HG03442 (cell line): Measurements from ENCODE around the gene LAIR2.

Experiments used
- ATAC-seq: cut with Tn5 transposase; IDR thresholded peaks from one replicate; pipeline ENCODE4 v1.9.1; 2021; ENCODE audit warnings: mild to moderate bottlenecking, moderate library complexity; ENCODE audit not compliant: unreplicated experiment

Gene LAIR2

DNA sequence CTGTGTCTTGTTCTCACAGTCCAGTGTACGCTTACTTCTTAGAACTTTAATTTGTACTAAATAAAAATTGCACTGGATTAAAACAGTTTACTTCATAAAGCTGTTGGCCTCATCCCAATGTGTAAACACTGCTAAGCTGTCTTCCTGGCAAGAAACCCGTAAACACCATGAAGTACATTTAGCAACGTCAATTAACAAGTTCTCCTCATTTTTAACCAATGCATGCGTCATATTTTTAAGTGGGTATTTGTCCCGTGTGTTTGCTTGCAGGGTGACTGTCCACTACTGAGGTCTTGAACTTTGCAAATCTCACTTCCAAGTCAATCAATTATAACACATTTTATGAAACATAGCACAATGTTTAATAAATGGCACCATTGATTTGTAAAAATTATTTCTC is 28.2 kb downstream of the LAIR2 start:
- ATAC-seq = no peak

DNA sequence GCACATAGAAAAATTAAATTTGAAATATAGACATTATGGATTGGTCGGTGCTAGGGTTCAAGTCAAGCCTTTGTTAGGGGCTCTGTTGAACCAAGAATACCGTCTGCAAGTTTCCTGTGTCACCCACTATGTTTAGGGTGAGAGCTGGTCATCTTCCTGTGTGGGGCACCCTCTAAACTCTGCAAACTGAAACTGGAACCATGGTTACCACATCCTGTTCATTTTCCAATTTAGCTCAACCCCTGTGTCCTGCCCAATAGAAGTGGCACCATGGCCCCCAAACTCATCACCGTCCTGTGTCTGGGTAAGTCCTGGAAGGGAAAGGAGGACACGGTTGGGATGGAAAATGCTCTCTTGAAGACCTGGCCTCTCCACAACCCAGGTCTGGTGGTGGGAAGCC is 29.9 kb downstream of the LAIR2 start:
- ATAC-seq = peak; percentile 64

DNA sequence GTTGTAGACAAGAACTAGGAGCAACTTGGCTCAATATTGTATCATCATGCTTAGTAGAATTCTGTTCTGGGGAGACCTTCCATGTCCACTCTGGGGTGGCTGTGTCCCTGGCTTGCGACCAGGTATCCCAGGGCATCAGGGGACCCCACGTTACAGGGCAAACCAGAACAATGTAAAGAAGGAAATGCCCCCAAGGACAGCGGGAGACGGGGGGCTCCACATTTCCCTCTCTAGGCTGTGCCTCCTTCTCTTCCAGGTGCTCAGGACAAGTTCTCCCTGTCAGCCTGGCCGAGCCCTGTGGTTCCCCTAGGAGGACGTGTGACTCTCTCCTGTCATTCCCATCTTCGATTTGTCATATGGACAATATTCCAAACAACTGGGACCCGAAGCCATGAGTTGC is 30.8 kb downstream of the LAIR2 start:
- ATAC-seq = no peak

DNA sequence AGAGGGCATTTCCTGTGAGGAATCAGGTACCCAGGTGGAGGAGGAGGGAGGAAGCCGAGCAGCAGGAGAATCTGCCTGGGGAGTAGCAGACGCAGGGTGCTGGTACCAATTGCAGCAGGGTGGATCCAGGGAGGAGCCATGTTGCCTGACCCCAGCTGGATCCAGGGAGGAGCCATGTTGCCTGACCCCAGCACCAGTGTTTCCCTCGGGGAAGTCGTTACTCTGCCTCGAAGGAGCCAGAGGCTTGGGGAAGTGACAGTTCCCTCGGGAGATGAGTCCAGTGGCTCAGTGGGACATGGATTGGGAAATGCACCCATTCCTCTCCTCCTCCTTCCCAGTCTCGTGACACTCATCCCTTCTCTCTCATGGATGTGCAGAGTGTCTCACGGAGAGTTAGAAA is 31.5 kb downstream of the LAIR2 start:
- ATAC-seq = no peak

DNA sequence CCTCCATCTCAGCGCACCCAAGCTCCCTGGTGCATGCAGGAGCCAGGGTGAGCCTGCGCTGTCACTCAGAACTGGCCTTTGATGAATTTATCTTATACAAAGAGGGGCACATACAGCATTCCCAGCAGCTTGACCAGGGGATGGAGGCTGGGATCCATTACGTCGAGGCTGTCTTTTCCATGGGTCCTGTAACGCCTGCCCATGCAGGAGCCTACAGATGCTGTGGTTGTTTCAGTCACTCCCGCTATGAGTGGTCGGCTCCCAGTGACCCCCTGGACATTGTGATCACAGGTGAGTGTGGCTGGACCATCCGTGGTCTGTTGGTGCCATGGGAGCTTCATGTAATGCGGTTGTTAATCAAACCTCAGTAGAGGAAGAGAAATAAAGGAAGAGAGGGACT is 33.0 kb downstream of the LAIR2 start:
- ATAC-seq = no peak

DNA sequence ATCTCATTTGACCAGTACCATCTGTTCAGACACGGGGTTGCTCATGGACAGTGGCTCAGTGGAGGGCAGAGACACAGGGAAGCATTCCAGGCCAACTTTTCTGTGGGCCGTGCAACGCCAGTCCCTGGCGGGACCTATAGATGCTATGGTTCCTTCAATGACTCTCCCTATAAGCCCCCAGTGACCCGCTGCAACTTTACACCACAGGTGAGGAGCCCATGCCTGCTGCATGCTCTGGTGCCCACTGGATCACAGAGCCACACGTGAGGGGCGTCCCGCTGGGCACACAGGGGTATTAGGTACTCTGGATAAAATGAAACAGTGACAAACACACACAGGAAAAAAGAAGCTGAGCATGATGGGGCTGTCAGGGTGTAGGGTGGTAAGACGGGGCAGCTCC is 34.3 kb downstream of the LAIR2 start:
- no peak for ATAC-seq

DNA sequence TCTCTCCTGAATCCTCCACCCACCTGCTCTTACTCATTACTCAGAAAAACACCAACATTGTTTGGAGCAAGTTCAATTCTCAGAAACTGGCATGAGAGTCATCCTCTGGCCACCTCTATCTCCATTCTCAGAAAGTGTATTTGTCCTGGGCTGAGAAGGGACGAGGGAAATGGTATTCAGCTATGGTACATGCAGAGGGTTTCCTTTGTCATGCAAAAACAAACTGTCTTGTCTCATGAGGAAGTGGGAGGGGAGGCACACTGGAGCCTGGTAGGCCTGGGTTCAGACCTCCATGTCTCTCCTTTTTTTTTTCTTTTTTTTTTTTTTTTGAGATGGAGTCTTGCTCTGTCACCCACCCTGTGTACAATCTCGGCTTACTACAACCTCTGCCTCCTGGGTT is 39.1 kb downstream of the LAIR2 start:
- ATAC-seq = no peak

DNA sequence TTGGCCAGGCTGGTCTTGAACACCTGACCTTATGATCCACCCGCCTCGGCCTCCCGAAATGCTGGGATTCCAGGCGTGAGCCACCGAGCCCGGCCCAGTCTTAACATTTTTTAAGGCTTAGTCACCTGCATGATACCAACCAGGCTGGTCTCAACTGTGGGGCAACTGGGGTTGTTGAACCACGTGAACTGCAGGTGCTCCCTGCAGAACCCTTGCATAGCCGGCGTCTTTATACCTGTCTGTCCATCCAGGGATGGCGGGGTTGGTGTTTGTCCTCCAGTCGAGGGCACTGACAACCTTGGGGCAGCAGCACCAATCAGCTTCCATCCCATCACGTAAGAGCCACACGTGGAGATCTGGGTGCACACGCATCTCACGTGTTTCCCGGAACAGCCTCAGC is 46.2 kb downstream of the LAIR2 start:
- no peak for ATAC-seq

DNA sequence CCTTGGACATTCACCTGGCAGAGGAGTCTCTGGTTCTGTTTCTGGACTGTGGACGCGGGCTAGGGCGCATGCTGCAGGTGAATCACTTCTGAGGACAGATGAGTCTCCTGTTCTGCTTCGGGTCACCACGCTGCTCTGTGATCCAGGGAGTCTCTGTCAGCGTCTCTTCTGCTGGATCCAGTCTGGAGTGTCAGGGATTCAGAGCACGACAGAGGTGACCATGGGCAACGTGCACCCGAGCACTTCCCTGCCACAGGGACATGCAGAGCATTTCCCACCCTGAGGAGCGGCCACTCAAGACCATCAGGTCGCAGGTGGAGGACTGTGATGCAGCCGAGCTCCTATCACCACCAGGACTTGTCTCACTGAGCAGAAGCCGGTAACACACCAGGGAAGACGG is 46.6 kb downstream of the LAIR2 start:
- no peak for ATAC-seq

DNA sequence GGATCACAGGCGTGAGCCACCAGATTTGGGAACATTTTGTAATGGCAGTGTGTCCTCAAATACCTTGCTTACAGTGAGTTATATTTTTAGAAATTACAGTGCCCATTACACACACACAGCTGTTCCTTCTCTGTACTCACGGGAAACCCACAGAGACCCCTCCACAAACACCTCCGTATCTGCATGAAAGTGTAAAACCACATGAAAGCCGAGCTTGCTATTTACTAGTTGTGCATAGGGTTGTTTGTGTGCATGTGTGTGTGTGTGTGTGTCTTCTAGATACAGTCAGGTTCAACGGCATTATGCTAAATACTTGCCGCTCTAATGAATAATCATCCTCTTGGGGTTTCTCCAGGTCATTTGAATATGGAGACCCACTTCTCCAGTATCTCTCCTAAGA is 48.7 kb downstream of the LAIR2 start:
- no peak for ATAC-seq

DNA sequence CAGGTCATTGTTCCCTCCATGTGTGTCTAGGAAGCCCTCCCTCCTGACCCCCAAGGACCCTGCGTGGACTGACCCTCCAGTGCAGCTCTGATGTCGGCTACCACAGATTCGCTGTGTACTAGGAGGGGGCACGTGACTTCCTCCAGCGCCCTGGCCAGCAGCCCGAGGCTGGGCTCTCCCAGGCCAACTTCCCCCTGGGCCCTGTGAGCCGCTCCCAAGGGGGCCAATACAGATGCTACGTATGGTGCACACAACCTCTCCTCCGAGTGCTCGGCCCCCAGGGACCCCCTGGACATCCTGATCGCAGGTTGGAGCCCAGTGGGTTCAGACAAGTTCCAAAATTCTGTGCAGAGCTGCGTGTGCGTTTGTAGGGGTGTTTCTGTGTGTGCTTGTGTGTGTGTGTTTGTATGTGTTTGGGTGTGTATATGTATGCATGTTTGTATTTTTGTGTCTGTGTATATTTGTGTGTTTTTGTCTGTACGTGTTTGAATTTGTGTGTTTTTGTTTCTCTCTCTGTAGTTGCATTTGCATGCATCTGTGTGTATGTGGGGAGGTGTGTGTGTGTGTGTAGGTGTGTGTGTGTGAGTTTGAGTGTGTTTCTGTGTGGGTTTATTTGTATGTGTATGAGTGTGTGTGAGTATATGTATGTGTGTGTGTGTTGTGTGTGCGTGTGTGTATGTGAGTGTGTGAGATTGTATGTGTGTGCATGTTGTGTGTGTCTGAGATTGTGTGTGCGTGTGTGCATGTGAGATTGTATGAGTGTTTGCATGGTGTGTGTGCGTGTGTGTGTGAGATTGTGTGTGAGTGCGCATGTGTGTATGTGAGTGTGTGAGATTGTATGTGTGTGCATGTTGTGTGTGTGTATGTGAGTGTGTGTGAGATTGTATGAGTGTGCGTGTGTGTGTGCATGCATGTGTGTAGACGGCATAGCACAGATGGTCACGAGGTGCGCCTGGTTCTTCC is 49.6 kb downstream of the LAIR2 start:
- no peak for ATAC-seq

DNA sequence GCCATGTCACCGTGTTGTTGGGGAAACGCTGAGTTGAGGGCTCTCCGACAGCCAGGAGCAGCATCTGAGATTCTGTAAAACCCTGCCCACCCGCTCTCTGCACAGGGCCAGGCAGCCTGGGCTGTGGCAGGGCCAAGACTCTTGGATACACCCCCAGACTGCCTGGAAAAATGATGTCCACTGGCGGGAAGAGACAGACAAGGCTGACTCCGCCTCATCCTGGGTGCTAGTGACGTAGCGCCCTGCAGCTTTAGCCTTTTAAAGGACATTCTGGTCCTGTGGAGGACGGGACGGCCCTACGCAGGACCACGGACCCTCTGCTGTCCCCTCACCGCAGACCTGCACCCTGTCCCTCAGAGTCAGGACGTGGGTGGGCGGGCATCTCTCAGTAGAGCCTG is 50.3 kb downstream of the LAIR2 start:
- ATAC-seq = no peak

DNA sequence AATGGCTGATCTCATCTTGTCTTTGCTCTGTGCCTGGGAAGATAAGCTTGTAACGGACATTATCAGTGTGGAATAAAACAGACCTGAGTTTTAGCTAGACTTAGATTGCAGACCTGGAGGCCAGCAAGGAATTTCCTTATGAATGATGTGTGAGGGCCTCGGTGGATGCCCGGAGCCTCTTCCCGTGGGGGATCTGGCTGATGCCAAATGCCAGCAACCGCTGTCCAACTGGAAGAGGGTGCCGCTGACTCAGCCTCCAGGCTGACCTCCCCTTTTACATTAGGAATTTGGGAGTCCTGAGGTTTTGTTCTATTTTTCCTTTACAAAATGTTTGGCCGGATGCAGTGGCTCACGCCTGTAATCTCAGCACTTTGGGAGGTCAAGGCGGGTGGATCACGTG is 51.4 kb downstream of the LAIR2 start:
- ATAC-seq = no peak

DNA sequence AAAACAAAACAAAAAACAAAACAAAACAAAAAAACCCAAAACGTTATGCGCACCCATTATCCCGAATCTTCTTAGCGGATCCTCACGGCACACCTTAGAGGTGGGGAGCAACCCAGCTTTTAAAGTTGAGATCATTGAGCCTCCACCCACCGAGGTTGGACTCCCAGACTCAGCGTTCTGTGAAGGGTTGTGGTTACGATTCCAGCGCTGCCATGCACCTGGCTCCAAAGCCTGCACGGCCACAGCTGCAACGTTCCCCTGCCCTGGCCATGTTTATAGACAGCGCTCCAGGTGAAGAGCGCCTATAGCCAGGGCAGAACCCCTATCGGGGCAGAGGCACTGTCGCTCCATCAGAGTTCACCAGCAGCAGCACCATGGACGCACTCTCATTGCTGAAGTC is 52.3 kb downstream of the LAIR2 start:
- ATAC-seq = no peak

DNA sequence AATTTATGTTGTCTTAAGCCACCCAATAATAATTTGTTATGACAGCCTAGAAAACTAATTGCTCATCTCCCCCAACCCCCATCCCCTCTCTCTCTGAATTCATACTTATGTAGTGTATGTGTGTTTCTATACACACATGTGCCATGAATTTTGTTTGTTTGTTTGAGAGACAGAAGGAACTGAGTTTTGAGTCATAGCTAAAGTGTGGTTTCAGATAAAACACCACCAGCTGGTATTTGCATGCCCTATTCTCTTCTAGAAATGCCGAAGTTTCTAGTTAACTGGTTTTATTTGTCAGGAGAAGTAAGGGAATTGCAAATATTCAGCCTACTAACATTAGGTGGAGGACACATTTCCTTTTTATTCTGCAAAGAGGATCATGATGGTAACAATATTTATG is 53.6 kb downstream of the LAIR2 start:
- ATAC-seq = no peak

DNA sequence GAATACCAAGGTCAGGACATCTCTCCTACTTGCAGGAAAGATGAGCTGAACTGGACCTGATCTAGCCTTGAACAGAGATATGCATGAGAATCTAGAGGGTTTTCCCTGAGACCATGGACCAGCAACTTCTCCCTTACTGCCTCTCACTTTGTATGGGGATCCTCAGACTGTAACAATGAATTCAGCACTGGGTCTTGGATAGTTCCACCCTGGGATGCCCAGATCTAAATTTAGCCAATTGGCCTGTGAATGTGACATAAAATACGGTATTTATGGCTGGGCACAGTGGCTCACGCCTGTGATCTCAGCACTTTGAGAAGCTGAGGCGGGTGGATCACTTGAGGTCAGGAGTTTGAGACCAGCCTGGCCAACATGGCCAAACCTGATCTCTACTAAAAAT is 55.7 kb downstream of the LAIR2 start:
- no peak for ATAC-seq
